ENCODE measurements around the gene EFCAB6.

The EFCAB6 gene

GRCh38 chr22:43541462-43542407 lies 270.4 kb downstream of the EFCAB6 start:
- DNase-seq: no peak

GRCh38 chr22:43541022-43541421 lies 271.1 kb downstream of the EFCAB6 start:
- DNase-seq: no peak

- no peak for DNase-seq
Observed at GRCh38 chr22:43540529-43540923, 271.6 kb downstream of the EFCAB6 start.

GRCh38 chr22:43539572-43540528 lies 272.3 kb downstream of the EFCAB6 start:
- DNase-seq: no peak

- DNase-seq: no peak
Observed at GRCh38 chr22:43537019-43537585, 275.0 kb downstream of the EFCAB6 start.

- no peak for DNase-seq
Observed at GRCh38 chr22:43535741-43536140, 276.4 kb downstream of the EFCAB6 start.

- DNase-seq: no peak
Observed at GRCh38 chr22:43535336-43535735, 276.8 kb downstream of the EFCAB6 start.

- DNase-seq: no peak
Observed at GRCh38 chr22:43534916-43535315, 277.2 kb downstream of the EFCAB6 start.

GRCh38 chr22:43533656-43534428 lies 278.3 kb downstream of the EFCAB6 start:
- DNase-seq: no peak

- DNase-seq: no peak
Observed at GRCh38 chr22:43533156-43533530, 279.0 kb downstream of the EFCAB6 start.

- DNase-seq: no peak
Observed at GRCh38 chr22:43532301-43533155, 279.6 kb downstream of the EFCAB6 start.

GRCh38 chr22:43531651-43532050 lies 280.5 kb downstream of the EFCAB6 start:
- DNase-seq: no peak

- no peak for DNase-seq
Observed at GRCh38 chr22:43530349-43531201, 281.5 kb downstream of the EFCAB6 start.

- no peak for DNase-seq
Observed at GRCh38 chr22:43529934-43530333, 282.2 kb downstream of the EFCAB6 start.

GRCh38 chr22:43529461-43529860 lies 282.6 kb downstream of the EFCAB6 start:
- DNase-seq: no peak

- DNase-seq: no peak
Observed at GRCh38 chr22:43528601-43529360, 283.3 kb downstream of the EFCAB6 start.

GRCh38 chr22:43526946-43527345 lies 285.2 kb downstream of the EFCAB6 start:
- DNase-seq: no peak

GRCh38 chr22:43526117-43526655 lies 285.9 kb downstream of the EFCAB6 start:
- no peak for DNase-seq

- no peak for DNase-seq
Observed at GRCh38 chr22:43521716-43522115, 290.4 kb downstream of the EFCAB6 start.
